ENCODE data around the gene CD200R1. TPM values are rescaled to one million over a fixed set of nuclear protein-coding genes. Genes with fewer than 3 reads are reported as not detected.

Gene CD200R1
- total RNA-seq, 2 donors from 2014 or later, result 0.23 to 2.2 TPM

- intact Hi-C loops (cut with DNase I), result no loop called here
- H3K4me3 ChIP-seq, result no peak overlapping the region
- no peak overlapping the region for H3K27ac ChIP-seq
- H3K4me1 ChIP-seq (replicated peaks), result no peaks in the 10 kb centered on the region
- H3K27me3 ChIP-seq (replicated peaks; ENCODE audit: insufficient read depth), result no peaks in the 10 kb centered on the region
- H3K9me3 ChIP-seq, result no peaks in the 10 kb centered on the region
- TF ChIP-seq POLR2AphosphoS5 (IDR thresholded peaks at IDR 0.05) (no peak), CTCF (IDR thresholded peaks at IDR 0.05) (no peak), POLR2A (IDR thresholded peaks at IDR 0.05) (no peak)
- no peaks in the 10 kb centered on the region for H3K36me3 ChIP-seq
- no peak for DNase-seq (ENCODE audit: low spot score)
Measured at GRCh38 chr3:112956351-112956750, 18.6 kb downstream of the CD200R1 start.

GRCh38 chr3:112948346-112948838 is 26.5 kb downstream of the CD200R1 start:
- TF ChIP-seq POLR2A (IDR thresholded peaks at IDR 0.05) (no peak), POLR2AphosphoS5 (IDR thresholded peaks at IDR 0.05) (no peak), CTCF (IDR thresholded peaks at IDR 0.05) (no peak)
- Histone ChIP-seq H3K9me3 (no peaks in the 10 kb centered on the region), H3K36me3 (no peaks in the 10 kb centered on the region), H3K27ac (no peak overlapping the region), H3K27me3 (replicated peaks; ENCODE audit: insufficient read depth) (no peaks in the 10 kb centered on the region), H3K4me1 (replicated peaks) (no peaks in the 10 kb centered on the region), H3K4me3 (no peak overlapping the region)
- 79% methylated on average over 9 of the region's 9 CpGs for WGBS
- no peak for DNase-seq (ENCODE audit: low spot score)
- intact Hi-C loops (cut with DNase I), result no loop called here

DNA sequence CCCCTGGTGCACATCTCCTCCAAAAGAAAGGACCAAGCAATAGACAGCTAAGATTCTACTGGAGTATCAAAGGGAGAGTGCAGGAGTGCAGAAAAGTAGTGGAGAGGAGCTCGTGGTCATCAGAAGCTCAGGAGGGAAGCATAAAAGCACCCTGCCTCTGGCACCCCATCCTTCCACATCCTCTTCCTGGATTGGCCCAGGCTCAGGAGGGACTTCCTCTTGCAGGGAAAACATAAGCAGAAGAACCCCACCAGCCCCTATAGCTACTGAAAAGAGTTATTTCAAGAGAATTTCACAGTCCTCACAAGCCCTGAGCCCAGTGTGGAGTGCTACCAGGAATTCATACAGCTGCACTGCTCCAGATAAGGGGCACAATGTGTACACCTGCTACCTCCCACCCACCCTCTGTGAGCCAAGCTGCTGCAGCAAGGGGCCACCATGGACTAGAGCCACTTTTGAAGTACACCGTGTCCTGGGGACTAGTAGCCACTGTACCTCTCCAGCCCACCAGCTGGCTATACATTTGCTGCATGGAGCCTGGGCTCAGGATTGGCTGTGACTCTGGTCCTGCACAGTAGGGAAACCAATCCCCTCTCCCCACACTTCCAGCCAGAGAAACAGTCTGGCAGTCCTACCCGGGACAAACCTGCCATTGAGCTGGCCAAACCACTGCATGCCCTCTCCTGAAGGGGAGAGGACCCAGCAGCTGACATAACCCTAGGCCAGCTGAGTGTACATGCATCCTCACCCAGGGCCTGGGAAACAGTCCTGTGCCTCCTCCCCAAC is 43.0 kb downstream of the CD200R1 start:
- H3K4me1 ChIP-seq (replicated peaks), result no peaks in the 10 kb centered on the region
- no peaks in the 10 kb centered on the region for H3K9me3 ChIP-seq
- TF ChIP-seq POLR2AphosphoS5 (IDR thresholded peaks at IDR 0.05) (no peak), POLR2A (IDR thresholded peaks at IDR 0.05) (no peak), CTCF (IDR thresholded peaks at IDR 0.05) (no peak)
- intact Hi-C loops (cut with DNase I), result no loop called here
- no peaks in the 10 kb centered on the region for H3K27me3 ChIP-seq (replicated peaks; ENCODE audit: insufficient read depth)
- WGBS, result 70% methylated on average over 3 of the region's 3 CpGs
- no peak overlapping the region for H3K4me3 ChIP-seq
- DNase-seq (ENCODE audit: low spot score), result no peak
- H3K27ac ChIP-seq, result no peak overlapping the region
- H3K36me3 ChIP-seq, result no peaks in the 10 kb centered on the region

DNA sequence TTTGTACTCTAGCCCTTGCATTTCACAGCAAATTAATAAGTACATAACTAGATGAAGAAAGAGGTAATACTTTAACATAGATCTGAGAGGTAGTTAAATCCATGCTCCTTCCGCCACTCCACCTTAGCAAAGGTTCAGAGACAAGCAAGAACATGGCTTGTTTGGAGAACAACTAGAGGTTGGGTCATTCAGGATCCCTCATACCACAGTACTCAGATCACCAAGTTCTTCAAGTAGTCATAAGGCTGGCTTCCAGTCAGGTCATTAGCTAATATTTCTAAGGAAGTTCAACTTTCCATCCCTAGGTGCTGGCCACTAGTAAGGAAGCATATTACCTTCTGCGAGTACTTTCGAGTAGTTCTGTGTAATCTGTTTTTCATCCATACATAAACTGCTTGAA is 44.1 kb downstream of the CD200R1 start:
- Histone ChIP-seq H3K4me1 (replicated peaks) (no peaks in the 10 kb centered on the region), H3K36me3 (no peaks in the 10 kb centered on the region), H3K4me3 (no peak overlapping the region), H3K27ac (no peak overlapping the region), H3K9me3 (no peaks in the 10 kb centered on the region), H3K27me3 (replicated peaks; ENCODE audit: insufficient read depth) (no peaks in the 10 kb centered on the region)
- intact Hi-C loops (cut with DNase I), result no loop called here
- 94% methylated on average over 3 of the region's 3 CpGs for WGBS
- no peak for DNase-seq (ENCODE audit: low spot score)
- TF ChIP-seq POLR2AphosphoS5 (IDR thresholded peaks at IDR 0.05) (no peak), CTCF (IDR thresholded peaks at IDR 0.05) (no peak), POLR2A (IDR thresholded peaks at IDR 0.05) (no peak)

- 12% methylated on average over 2 of the region's 2 CpGs for WGBS
- intact Hi-C loops (cut with DNase I), result no loop called here
Measured at GRCh38 chr3:112925969-112926368, 48.9 kb downstream of the CD200R1 start.

More at GRCh38 chr3:112925969-112926368, 48.9 kb downstream of the CD200R1 start:
- Histone ChIP-seq H3K4me1 (replicated peaks) (no peaks in the 10 kb centered on the region), H3K9me3 (no peaks in the 10 kb centered on the region), H3K4me3 (no peak overlapping the region), H3K27me3 (replicated peaks; ENCODE audit: insufficient read depth) (no peaks in the 10 kb centered on the region), H3K27ac (no peak overlapping the region), H3K36me3 (no peaks in the 10 kb centered on the region)
- DNase-seq (ENCODE audit: low spot score), result no peak
- TF ChIP-seq POLR2AphosphoS5 (IDR thresholded peaks at IDR 0.05) (no peak), POLR2A (IDR thresholded peaks at IDR 0.05) (no peak), CTCF (IDR thresholded peaks at IDR 0.05) (no peak)

Data from prostate gland (tissue), 2 donors.